HG02610 (cell line): ENCODE measurements around the gene SP100.

Source experiments
- ATAC-seq: cut with Tn5 transposase; IDR thresholded peaks from one replicate; pipeline ENCODE4 v1.9.1; 2021; ENCODE audit warnings: mild to moderate bottlenecking, moderate library complexity; ENCODE audit not compliant: unreplicated experiment

The SP100 gene

GRCh38 chr2:230537531-230537976 lies 121.6 kb downstream of the SP100 start:
- peak; percentile 86 for ATAC-seq

GRCh38 chr2:230540332-230540731 lies 124.3 kb downstream of the SP100 start:
- no peak for ATAC-seq

DNA sequence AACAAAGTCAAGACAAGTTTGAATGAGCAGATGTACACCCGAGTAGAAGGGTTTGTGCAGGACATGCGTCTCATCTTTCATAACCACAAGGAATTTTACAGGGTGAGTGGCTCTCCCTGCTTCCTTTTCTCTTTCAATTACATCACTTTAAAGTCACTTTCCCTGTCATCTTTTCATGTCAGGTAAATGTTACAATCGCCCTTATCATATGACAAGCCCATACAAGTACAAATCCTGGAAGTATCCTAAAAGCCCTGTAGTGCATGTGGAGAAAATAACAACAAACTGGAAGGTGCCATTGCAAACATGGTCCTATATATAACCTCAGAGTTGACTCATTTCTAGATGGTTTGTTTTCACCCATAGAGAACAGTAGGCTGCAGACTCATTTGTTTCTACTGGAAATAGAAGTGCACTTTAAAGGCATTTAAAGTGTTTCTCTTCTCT lies 126.0 kb downstream of the SP100 start:
- ATAC-seq: peak; percentile 65

DNA sequence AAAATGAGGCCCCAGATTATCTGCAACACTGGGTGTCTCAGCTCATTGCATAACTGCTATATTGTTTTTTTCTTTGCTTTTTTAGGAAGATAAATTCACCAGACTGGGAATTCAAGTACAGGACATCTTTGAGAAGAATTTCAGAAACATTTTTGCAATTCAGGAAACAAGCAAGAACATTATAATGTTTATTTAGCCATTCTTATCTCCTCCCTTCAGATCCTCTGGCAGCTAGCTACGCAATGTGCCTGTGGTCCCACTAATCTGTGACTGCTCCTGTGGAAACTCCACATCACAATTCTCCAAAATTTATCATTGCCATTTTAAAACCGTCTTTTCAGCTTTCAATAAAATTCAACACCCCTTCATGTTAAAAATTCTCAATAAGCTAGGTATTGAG lies 126.8 kb downstream of the SP100 start:
- ATAC-seq: no peak

DNA sequence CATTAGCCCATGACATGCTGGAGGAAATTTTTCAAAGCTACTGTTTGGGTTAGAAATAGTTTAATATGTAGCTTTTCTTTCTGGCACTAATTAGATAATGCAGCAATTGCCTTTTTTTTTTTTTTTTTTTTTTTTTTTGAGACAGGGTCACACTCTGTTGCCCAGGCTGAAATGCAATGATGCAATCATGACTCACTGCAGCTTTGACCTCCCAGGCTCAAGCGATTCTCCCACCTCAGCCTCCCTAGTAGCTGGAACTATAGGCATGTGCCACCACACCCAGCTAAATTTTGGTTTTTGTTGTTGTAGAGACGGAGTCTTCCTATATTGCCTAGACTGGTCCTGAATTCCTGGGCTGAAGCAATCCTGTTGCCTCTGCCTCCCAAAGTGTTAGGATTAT lies 136.2 kb downstream of the SP100 start:
- no peak for ATAC-seq

DNA sequence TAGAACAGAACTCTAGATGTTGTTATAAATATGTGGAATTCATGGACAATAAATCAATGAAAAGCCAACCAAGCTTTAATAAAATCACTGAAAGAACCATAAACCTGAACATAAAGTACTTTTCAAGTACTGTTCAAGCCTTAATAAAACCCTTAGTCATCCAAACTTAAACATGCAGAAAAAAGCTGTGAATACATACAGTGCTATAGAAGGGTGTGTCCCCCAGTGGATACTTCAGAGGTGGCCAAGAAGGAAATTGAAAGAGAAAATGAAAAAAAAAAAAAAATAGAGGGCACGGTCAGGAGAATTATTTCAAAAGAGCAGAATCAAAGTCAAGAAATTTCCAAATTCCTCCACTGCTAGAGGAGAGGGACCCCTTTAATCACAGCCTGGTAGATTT lies 141.1 kb downstream of the SP100 start:
- no peak for ATAC-seq

DNA sequence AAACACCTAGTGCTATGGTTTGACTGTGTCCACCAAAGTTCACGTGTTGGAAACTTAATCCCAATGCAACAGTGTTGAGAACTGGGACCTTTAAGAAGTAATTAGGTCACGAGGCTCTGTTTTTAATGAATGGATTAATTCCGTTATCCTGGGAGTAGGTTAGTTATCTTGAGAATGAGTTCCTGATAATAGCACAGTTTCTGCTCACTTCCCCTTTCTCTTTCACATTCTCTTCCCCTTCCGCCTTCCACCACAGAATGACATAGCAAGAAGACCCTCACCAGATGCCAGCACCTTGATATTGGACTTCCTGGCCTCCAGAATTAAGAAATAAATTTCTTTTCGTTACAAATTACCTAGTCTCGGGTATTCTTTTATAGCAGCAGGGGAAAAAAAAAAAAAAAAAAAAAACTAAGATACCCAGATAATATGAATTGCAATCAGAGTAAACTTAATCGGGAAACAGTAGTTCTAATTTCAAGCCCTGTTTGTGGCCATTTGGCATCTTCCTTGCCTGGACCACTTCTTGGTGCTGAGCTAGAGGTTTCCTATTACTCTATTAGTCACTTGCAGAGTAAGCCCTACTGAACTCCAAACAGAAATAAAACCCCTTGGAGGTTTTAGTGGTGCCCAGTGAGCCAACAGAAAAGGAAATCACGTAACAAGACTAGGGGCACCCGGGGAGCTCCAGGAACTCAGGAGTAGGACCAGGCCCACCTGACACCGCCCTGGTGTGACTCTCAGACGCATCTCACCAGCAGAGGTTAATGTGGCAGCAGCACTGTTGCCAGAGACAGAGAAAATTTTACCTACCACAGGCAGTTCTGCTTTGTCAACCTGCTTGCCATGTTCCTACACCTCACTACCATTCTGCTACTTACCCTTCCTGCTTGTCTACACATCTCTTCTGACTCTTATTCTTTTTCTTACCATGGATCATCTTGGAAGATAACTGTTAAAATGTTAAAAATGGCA lies 149.1 kb downstream of the SP100 start:
- no peak for ATAC-seq

DNA sequence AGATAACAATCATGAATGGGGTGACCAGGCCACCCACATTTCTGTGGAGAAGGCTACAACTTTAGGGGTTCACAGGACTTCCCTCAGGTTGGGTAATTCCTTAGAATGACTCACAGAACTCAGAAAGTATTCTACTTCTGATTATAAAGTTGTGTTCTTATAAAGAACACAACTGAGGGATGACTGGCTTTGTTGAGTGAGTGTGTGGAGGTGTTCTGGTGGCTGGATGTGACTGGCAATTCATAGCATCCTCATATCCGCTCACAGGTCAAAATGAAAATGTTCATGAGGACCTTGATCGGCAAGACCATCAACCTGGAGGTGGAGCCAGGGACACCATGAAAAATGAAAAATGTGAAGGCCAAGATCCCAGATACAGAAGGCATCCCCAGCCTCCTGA lies 153.3 kb downstream of the SP100 start:
- no peak for ATAC-seq

GRCh38 chr2:230570987-230571386 lies 155.0 kb downstream of the SP100 start:
- no peak for ATAC-seq

DNA sequence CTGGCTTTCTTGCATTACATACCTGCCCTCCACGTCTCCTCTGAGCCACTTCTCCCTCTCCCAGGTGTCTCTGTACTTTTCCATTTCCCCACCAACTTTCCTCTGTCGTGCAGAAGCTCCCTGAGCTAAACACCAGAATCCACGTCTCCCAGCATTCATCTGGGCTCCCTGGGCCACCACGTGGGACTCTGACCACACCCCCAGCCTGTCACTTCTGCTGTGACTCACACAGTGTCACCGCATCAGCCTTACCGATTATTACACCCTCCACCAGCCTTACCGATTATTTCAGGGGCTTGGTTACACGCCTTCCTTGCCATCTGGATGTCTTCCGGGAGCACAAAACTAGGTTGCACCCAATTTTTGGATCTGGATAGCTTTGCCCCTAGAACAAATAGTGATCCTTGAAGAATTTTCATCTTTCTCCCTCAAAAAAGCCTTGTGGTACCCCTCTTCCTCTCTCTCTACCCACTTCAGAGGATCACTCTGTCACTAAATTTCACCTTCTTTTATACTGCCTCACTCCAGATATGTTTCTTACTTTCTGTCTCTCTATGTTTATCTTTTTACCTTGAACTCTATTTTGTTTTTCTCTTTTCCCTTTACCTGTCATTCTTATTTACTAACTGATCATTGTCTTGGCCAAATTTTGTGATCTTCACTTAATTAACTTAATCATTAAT lies 159.8 kb downstream of the SP100 start:
- ATAC-seq: no peak

DNA sequence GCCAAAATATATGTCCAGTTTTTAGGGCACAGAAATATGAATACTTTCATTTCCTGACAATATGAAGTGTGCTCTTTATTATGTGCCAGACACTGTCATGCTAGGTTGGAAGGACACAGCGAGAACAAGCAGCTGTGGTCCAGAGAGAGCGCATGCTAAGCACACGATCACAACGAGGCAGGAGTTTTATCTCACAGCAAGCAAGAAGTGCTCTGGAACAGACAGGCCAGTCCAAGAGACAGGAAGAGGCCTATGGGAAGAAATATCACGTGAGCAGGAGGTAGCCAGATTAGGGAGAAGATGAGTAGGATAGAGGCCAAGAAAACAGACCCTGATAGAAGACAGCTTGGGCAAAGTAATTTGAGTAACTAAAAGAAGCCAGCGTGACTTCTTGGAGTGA lies 161.1 kb downstream of the SP100 start:
- no peak for ATAC-seq

DNA sequence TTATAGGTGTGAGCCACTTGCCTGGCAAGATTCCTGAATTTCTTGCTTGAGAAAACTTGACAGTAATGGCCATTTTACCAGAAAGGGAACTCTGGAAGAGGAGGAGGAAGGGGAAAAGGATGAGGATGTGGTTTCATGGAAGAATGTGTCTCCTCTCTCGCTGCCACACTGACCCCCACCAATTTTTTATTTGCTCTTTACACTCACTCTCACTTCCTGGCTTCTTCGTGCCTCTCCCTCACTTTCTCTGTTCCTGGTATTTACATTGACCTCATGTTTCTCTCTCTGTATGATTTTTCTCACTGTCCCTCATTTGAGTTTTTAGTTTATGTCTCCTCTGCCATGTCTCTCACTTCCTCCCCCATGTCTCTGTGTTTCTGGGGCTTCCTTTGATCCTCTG lies 162.1 kb downstream of the SP100 start:
- peak; percentile 41 for ATAC-seq

DNA sequence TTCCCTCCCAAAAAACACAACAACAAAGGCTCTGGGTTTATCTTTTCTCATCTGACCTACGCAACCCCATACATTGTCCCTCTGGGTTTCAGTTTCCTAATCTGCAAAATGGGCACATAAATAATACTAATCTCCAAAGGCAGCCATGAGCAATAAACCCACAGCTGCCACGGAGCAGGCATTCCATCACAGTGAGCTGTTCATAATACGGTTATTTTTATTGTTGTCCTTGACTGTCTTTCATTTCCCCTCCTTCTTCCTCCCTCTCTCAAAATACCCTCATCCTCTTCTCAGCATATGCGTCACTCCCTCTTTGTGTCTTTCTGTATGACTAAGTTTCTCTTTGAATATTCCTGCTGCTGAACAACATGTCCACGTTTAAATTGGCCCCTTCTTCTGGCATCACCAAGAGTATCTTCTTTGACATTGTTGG lies 166.9 kb downstream of the SP100 start:
- peak; percentile 70 for ATAC-seq

DNA sequence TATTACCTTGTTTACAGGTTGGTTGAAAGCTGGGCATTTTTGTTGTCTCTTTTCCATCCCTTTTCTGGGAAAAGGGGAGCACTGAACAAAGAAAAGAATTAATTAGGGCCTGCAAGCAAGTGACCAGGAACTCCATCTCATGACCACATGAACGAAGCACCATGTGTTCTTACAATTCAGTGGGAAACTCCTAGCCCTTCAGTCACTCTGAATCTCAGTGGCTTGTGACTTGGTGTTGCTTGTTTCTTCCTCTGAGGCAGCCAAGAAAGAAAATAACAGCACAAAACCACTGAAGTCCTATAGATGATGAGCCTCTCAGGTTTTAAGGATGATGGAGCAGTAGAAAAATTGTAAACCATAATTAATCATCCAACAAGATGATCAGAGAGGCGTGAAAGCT lies 167.6 kb downstream of the SP100 start:
- peak; percentile 47 for ATAC-seq

DNA sequence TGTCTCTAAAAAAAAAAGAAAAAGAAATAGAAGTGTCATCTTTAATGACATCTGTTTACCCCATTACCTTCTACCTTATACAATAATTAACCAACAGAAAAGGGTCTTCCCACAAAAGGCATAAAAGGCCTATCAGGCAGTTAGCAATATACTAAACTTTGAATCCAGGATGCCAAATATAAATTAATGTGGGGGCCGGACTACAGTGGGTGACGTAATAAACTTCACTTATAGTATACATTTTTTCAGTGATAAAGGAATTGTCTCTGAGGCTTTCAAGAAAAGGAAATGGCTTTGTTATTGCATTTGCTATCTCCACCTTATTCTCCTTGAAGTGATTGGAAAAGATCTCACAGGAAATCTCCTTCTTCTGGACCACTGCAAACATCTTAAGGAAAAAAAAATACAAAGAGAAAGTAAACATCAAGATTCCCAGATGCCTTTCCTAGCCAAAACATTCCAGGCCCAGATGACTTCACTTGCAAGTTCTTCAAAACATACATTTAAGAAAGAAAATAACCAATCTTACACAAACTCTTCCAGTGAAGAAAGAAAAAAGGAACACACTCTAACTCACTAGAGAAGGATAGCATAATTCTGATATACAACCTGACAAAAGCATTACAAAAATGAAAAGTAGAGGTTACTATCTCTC lies 170.5 kb downstream of the SP100 start:
- ATAC-seq: no peak

DNA sequence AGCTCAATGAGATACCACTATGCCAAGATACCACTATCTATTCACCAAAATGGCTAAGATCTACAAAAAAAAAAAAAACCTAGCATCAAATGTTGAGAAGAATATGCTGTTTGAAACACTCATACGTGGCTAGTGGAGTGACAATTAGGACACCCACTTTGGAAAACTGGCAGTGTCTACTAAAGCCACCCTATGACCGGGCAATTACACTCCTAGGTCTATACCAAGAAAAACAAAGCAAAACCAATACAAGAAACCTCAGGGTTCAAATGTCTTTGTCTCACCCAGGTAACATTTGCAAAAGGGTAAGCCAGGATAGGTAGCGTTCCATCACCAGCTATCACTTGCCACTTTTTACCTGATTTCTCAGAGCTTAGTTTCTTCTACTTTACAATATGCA lies 173.0 kb downstream of the SP100 start:
- no peak for ATAC-seq

DNA sequence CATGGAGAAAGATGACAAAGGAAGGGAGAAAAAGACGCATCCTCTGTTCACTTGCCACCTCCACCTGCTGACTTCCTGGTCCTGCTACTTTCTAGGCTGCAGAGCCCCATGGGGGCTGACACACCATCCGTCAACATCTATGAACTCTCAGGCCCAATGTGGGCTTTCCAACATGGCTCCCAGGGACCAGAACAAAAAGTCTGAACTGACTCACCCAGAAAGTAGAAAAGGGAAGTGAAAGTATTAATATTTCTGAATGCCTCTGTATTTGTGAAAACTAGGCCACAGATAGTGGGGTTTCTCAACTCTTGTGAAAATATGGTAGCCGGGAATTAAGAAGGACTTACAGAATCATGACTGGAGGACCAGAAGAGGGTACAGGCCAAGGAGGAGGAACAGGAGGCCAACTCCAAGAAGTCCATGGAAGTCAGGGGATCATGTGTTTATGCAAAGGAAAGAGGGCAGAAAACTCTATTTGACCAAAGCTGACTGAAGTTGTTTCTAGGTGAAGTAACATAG lies 173.6 kb downstream of the SP100 start:
- peak; percentile 97 for ATAC-seq

- ATAC-seq: no peak
Measured at GRCh38 chr2:230590333-230590732, 174.3 kb downstream of the SP100 start.

GRCh38 chr2:230591850-230592249 lies 175.8 kb downstream of the SP100 start:
- no peak for ATAC-seq

- ATAC-seq: no peak
Measured at GRCh38 chr2:230592775-230593174, 176.8 kb downstream of the SP100 start.
